Activated B cell treated with CpG ODN at 0.5 μM for 24 hours (primary cell): ENCODE measurements around the gene MUCL3. TPM values are rescaled to one million over a fixed set of nuclear protein-coding genes. Genes with fewer than 3 reads are reported as not detected.

Source experiments
- ATAC-seq: fragments of 200-7000 bp; cut with Tn5 transposase; one replicate; pipeline ENCODE4 v1.10.0; 2021; ENCODE audit warnings: low read depth, mild to moderate bottlenecking, moderate library complexity
- CTCF ChIA-PET: fragments of 350-600 bp; sonication (Branson Sonifier 250); formaldehyde crosslinking; loops from one replicate; lab custom pipeline; 2021; ENCODE audit warnings: antibody characterized with exemption; lab: Charles Lee
- POLR2A ChIA-PET: fragments of 350-600 bp; sonication (Branson Sonifier 250); formaldehyde crosslinking; loops from one replicate; lab custom pipeline; 2021; ENCODE audit warnings: antibody characterized with exemption; lab: Charles Lee
- DNase-seq: peaks from one replicate; pipeline ENCODE4 v3.0.0; 2022
- H3K27ac Mint-ChIP-seq: one replicate; pipeline ENCODE4 v1.8.0; 2020; ENCODE audit warnings: mixed read lengths
- H3K27me3 Mint-ChIP-seq: one replicate; pipeline ENCODE4 v1.8.0; 2021; ENCODE audit warnings: mixed read lengths
- H3K36me3 Mint-ChIP-seq: one replicate; pipeline ENCODE4 v1.8.0; 2021; ENCODE audit warnings: low read depth, mixed read lengths
- H3K4me1 Mint-ChIP-seq: one replicate; pipeline ENCODE4 v1.8.0; 2021; ENCODE audit warnings: mixed read lengths
- H3K4me3 Mint-ChIP-seq: one replicate; pipeline ENCODE4 v1.8.0; 2020; ENCODE audit warnings: mild to moderate bottlenecking, mixed read lengths
- H3K9me3 Mint-ChIP-seq: one replicate; pipeline ENCODE4 v1.8.0; 2020; ENCODE audit warnings: mixed read lengths
- intact Hi-C: fragments of 100-400 bp; cut with micrococcal nuclease; formaldehyde crosslinking; loops from one replicate; pipeline ENCODE4 v1.15.1; 2024
- total RNA-seq: library from RNA; stranded (reverse); gene quantifications from 2 replicates; pipeline ENCODE4 v1.2.3, GENCODE V29; 2022
- TF ChIP-seq, protein P1 (sequence below): fragments of 200-600 bp; IDR thresholded peaks from one replicate; pipeline ENCODE4 v1.8.0; 2022; ENCODE audit warnings: antibody characterized with exemption, mild to moderate bottlenecking

MUCL3 gene
- total RNA-seq, 1 donor from 2014 or later: not detected

DNA sequence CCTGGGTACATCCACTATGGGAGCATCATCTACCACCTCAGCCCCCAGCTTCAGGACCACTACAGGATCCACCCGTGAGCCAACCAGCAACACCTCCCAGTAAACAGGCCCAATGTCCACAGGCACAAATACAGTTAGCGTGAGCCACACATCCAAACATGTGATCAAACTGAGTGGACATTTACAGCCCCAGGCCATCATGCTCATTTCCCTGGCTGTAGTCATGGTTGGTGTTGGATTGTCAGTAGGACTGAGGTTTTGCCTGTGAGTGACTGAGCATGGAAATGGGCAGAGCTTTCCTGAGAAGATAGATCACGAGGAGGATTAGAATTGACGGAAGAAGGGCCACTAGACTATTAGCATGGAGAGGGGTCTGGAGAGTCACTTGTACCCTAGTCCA lies 32.0 kb downstream of the MUCL3 start:
- ChIA-PET CTCF (no interaction called here), POLR2A (no interaction called here)
- H3K27me3 Mint-ChIP-seq: peaks cover 20% of the 10 kb centered on the region
- no peak for ATAC-seq
- no peaks in the 10 kb centered on the region for H3K9me3 Mint-ChIP-seq
- TF ChIP-seq, protein P1, sequence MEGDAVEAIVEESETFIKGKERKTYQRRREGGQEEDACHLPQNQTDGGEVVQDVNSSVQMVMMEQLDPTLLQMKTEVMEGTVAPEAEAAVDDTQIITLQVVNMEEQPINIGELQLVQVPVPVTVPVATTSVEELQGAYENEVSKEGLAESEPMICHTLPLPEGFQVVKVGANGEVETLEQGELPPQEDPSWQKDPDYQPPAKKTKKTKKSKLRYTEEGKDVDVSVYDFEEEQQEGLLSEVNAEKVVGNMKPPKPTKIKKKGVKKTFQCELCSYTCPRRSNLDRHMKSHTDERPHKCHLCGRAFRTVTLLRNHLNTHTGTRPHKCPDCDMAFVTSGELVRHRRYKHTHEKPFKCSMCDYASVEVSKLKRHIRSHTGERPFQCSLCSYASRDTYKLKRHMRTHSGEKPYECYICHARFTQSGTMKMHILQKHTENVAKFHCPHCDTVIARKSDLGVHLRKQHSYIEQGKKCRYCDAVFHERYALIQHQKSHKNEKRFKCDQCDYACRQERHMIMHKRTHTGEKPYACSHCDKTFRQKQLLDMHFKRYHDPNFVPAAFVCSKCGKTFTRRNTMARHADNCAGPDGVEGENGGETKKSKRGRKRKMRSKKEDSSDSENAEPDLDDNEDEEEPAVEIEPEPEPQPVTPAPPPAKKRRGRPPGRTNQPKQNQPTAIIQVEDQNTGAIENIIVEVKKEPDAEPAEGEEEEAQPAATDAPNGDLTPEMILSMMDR: no peak
- intact Hi-C loops: no loop called here
- no peak overlapping the region for H3K4me3 Mint-ChIP-seq
- H3K36me3 Mint-ChIP-seq: no peaks in the 10 kb centered on the region
- no peak for DNase-seq
- H3K27ac Mint-ChIP-seq: no peak overlapping the region
- no peaks in the 10 kb centered on the region for H3K4me1 Mint-ChIP-seq

DNA sequence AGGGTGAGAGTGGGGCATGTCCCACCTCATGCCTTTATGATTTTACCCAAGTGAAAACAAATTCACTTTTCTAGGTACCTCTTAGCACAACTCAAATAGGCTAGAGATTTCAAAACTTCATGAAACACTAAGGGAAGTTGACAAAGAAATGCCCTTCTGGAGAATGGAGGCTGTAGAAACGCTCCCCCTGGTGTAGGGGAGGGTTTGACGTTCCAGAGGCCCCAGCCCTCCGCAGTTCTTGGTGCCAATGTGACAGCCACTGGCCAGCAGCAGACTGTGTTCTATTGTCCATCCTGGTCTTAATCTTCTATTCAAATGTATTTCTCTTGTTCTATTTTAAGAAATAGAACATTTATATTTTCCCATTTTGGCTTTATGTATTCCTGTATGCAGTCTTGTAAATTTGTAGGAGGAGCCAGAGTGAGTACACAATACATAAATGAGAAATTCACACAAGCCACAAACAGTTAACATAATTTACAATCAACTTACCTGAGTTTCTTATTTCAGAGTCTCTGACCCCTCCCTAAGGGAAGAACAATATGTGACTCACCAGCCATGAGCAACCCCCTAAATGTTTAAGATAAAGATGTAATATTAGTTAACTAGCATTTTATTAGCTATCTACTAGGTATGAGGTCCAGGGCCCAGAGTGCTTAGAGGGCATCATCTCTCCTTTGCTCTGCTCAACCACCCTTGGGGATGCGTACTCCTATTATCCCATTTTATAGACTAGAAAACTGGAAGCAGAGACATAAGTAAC lies 33.9 kb downstream of the MUCL3 start:
- ATAC-seq (no peak), DNase-seq (no peak)
- no peak overlapping the region for H3K4me3 Mint-ChIP-seq
- intact Hi-C loops: no loop called here
- ChIA-PET CTCF (interaction anchor here (1.2 kb wide), 1 partner anchor 113 kb away, joined by 4 read pairs; no protein-coding TSS in a partner anchor), POLR2A (no interaction called here)
- H3K27ac Mint-ChIP-seq: no peak overlapping the region
- H3K4me1 Mint-ChIP-seq: peaks cover 6% of the 10 kb centered on the region
- no peaks in the 10 kb centered on the region for H3K9me3 Mint-ChIP-seq
- no peaks in the 10 kb centered on the region for H3K36me3 Mint-ChIP-seq
- TF ChIP-seq, protein P1: no peak
- peaks cover 33% of the 10 kb centered on the region for H3K27me3 Mint-ChIP-seq

DNA sequence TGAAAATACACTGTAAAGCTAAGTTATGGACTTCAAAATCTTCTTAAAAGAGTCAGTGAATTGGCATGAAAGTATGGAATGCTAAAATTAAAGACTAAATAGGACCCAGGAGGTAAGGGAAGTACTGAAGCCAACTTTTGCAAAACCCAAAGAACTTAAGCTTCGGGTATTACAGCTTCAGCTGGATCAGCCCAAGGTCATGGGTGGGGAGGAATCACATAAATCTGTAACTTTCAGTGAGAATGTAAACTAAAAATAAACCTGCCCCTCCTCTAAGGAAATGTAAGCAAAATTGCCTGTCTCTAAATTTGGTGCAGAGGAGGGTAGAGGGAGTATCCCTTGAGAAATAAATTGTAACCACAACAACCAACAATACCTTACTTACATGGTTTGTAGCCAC lies 38.4 kb downstream of the MUCL3 start:
- Mint-ChIP-seq H3K36me3 (no peaks in the 10 kb centered on the region), H3K4me3 (no peak overlapping the region)
- ATAC-seq: no peak

DNA sequence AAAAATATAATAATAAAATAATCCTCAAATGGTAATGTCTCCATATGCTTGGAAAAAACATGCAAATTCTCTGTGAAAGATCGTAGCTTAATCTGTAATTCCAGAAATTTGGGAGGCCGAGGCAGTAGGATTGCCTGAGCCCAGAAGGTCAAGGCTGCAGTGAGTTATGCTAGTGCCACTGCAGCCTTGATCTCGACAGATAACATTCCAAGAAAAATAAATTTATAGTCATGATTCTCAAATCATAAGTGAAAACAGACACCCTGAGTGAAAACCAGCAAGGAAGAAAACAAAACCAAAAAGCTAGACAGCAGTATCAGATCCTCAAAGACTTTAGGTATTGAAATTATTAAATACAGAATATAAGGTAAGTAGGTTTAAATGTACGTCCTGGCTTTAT lies 38.9 kb downstream of the MUCL3 start:
- no peak for ATAC-seq
- ChIA-PET POLR2A (no interaction called here), CTCF (no interaction called here)
- no peak overlapping the region for H3K4me3 Mint-ChIP-seq
- H3K36me3 Mint-ChIP-seq: no peaks in the 10 kb centered on the region
- peaks cover 35% of the 10 kb centered on the region for H3K27me3 Mint-ChIP-seq
- intact Hi-C loops: no loop called here
- TF ChIP-seq, protein P1: no peak
- H3K9me3 Mint-ChIP-seq: no peaks in the 10 kb centered on the region
- DNase-seq: no peak
- H3K4me1 Mint-ChIP-seq: peaks cover 7% of the 10 kb centered on the region
- no peak overlapping the region for H3K27ac Mint-ChIP-seq

More for the DNA sequence above, 38.4 kb downstream of the MUCL3 start:
- DNase-seq: no peak
- H3K27me3 Mint-ChIP-seq: peaks cover 33% of the 10 kb centered on the region
- H3K9me3 Mint-ChIP-seq: no peaks in the 10 kb centered on the region
- intact Hi-C loops: no loop called here
- H3K4me1 Mint-ChIP-seq: peaks cover 7% of the 10 kb centered on the region
- TF ChIP-seq, protein P1: no peak
- POLR2A ChIA-PET: no interaction called here
- H3K27ac Mint-ChIP-seq: no peak overlapping the region
- CTCF ChIA-PET: no interaction called here

DNA sequence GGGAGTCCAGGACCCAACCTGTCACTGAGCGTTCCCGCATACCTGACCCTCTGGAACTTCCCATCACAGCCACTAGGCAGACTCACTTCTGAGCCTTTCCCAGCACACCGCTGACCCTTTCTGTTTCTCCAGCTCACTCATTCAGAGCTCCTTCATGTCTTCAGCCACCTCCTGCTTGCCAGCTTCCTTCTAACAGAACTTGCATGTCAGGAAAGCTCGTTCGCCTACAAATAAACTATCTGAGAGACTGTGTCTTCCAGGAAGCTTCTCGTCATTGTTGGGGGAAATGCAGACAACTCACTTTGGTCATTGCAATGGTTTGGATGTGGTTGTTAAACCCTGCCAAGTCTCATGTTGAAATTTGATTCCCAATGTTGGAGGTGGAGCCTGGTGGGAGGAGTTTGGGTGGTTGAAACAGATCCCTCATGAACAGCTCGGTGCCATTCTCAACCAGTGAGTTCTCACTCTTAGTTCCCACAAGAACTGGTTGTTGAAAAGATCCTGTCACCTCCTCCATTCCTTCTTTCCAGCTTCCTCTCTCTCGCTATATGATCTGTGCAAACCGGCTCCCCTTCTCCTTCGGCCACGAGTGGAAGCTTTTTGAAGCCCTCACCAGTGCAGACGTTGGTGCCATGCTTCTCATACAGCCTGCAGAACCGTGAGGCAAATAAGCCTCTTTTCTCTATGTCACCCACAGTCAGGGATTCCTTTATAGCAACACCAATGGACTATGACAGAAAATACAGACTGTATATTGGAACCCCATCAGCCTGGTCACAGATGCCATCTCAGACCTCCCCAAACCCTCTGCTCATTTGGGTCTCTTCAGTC lies 41.4 kb downstream of the MUCL3 start:
- peaks cover 43% of the 10 kb centered on the region for H3K27me3 Mint-ChIP-seq
- intact Hi-C loops: no loop called here

More for the DNA sequence above, 41.4 kb downstream of the MUCL3 start:
- DNase-seq: no peak
- TF ChIP-seq, protein P1: no peak
- Mint-ChIP-seq H3K4me3 (no peak overlapping the region), H3K4me1 (peaks cover 7% of the 10 kb centered on the region), H3K27ac (no peak overlapping the region), H3K36me3 (no peaks in the 10 kb centered on the region), H3K9me3 (no peaks in the 10 kb centered on the region)
- ATAC-seq: no peak
- POLR2A ChIA-PET: no interaction called here
- CTCF ChIA-PET: no interaction called here
